ENCODE measurements around the gene LDLR.
"Not testable (repeated sequence)": the region's sequence is repeated elsewhere in the genome, so short reads cannot be mapped to it uniquely, and the experiment has no call there.

GRCh38 chr19:11103667-11104066, 14.4 kb downstream of the LDLR start:
- not testable (repeated sequence) for TF ChIP-seq CTCF, EP300 (IDR thresholded peaks at IDR 0.05)

Measured in tibial nerve (tissue), 4 donors.